ENCODE results near the gene WAS.
"Not testable (repeated sequence)": the region's sequence is repeated elsewhere in the genome, so short reads cannot be mapped to it uniquely, and the experiment has no call there.

The WAS gene

GRCh38 chrX:48649102-48649501, 34.5 kb upstream of the WAS start:
- TF ChIP-seq POLR2A (IDR thresholded peaks at IDR 0.05; ENCODE audit: extremely low read depth, insufficient read length) (no peak), CTCF (IDR thresholded peaks at IDR 0.05; ENCODE audit: low read depth, low read length) (no peak)
- H3K4me3 ChIP-seq (ENCODE audit: low read depth, low read length) = no peak overlapping the region
- no peak for DNase-seq (ENCODE audit: low read depth)

- not testable (repeated sequence) for H3K4me3 ChIP-seq (ENCODE audit: low read depth, low read length); DNase-seq (ENCODE audit: low read depth)
Observed at GRCh38 chrX:48652055-48652579, 31.5 kb upstream of the WAS start.

GRCh38 chrX:48654746-48655145, 28.9 kb upstream of the WAS start:
- not testable (repeated sequence) for DNase-seq (ENCODE audit: low read depth); H3K4me3 ChIP-seq (ENCODE audit: low read depth, low read length)

GRCh38 chrX:48659686-48660085, 23.9 kb upstream of the WAS start:
- DNase-seq (ENCODE audit: low read depth); H3K4me3 ChIP-seq (ENCODE audit: low read depth, low read length): not testable (repeated sequence)

- TF ChIP-seq CTCF (IDR thresholded peaks at IDR 0.05; ENCODE audit: low read depth, low read length) = no peak
- TF ChIP-seq MYC (IDR thresholded peaks at IDR 0.05; ENCODE audit: low read depth, low read length) = no peak
- no peak for TF ChIP-seq POLR2A (IDR thresholded peaks at IDR 0.05; ENCODE audit: extremely low read depth, insufficient read length)
- no peak for TF ChIP-seq MAX (IDR thresholded peaks at IDR 0.05; ENCODE audit: low read depth, low read length)
- no peak overlapping the region for H3K4me3 ChIP-seq (ENCODE audit: low read depth, low read length)
- DNase-seq (ENCODE audit: low read depth) = no peak
Observed at GRCh38 chrX:48663241-48663640, 20.4 kb upstream of the WAS start.

GRCh38 chrX:48664156-48664555, 19.4 kb upstream of the WAS start:
- no peak for DNase-seq (ENCODE audit: low read depth)
- TF ChIP-seq MYC (IDR thresholded peaks at IDR 0.05; ENCODE audit: low read depth, low read length) (no peak), CTCF (IDR thresholded peaks at IDR 0.05; ENCODE audit: low read depth, low read length) (no peak), POLR2A (IDR thresholded peaks at IDR 0.05; ENCODE audit: extremely low read depth, insufficient read length) (no peak), MAX (IDR thresholded peaks at IDR 0.05; ENCODE audit: low read depth, low read length) (no peak)

GRCh38 chrX:48665991-48666390, 17.6 kb upstream of the WAS start:
- H3K4me3 ChIP-seq (ENCODE audit: low read depth, low read length) = no peak overlapping the region
- no peak for DNase-seq (ENCODE audit: low read depth)
- TF ChIP-seq POLR2A (IDR thresholded peaks at IDR 0.05; ENCODE audit: extremely low read depth, insufficient read length) (no peak), CTCF (IDR thresholded peaks at IDR 0.05; ENCODE audit: low read depth, low read length) (no peak), MAX (IDR thresholded peaks at IDR 0.05; ENCODE audit: low read depth, low read length) (no peak), MYC (IDR thresholded peaks at IDR 0.05; ENCODE audit: low read depth, low read length) (no peak)

More at GRCh38 chrX:48664156-48664555, 19.4 kb upstream of the WAS start:
- no peak overlapping the region for H3K4me3 ChIP-seq (ENCODE audit: low read depth, low read length)

- no peak for TF ChIP-seq CTCF (IDR thresholded peaks at IDR 0.05; ENCODE audit: low read depth, low read length)
- TF ChIP-seq MYC (IDR thresholded peaks at IDR 0.05; ENCODE audit: low read depth, low read length) = no peak
- TF ChIP-seq MAX (IDR thresholded peaks at IDR 0.05; ENCODE audit: low read depth, low read length) = no peak
- TF ChIP-seq POLR2A (IDR thresholded peaks at IDR 0.05; ENCODE audit: extremely low read depth, insufficient read length) = no peak
- H3K4me3 ChIP-seq (ENCODE audit: low read depth, low read length) = no peak overlapping the region
- no peak for DNase-seq (ENCODE audit: low read depth)
Observed at GRCh38 chrX:48666649-48667048, 16.9 kb upstream of the WAS start.

All from NB4 (cell line).